Measurements from ENCODE around the gene RNF144A. TPM values are rescaled to one million over a fixed set of nuclear protein-coding genes. Genes with fewer than 3 reads are reported as not detected.

Gene RNF144A
- total and polyA plus RNA-seq, 2 of the 13 experiments (the other 11 are each of a cell fraction or from before 2014, with no cell fraction given), result 13.9 to 16.5 TPM

DNA sequence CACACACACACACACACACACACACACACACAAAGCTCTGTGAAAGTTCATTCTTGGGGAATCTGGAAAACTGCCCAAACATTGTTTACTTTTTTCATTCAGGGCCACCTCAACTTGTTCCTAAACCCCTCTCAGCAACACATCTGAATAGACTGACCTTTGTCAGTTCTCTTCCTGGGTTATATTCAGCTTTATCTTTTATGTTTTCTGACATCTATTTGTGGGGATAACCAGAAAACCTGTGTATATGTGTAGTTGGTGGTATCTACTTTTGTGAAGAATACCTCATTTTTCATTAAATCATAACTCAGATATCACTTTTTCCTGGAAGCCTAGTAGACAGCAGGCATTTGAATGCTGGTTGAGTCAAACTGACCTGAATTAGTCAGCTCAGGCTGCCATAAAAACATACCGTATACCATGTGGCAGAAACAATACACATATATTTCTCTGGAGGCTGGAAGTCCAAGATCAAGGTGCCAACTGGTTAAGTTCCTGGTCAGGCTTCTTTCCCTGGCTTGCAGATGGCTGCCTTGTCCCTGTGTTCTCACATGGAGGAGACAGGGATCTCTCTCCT lies 11.0 kb upstream of the RNF144A start:
- H3K4me2 ChIP-seq (ENCODE audit: low read depth, low read length), result no peak overlapping the region
- no peaks in the 10 kb centered on the region for H3K4me1 ChIP-seq (ENCODE audit: insufficient read depth, low read length)
- no peaks in the 10 kb centered on the region for H4K20me1 ChIP-seq (ENCODE audit: insufficient read depth, low read length)
- H2AFZ ChIP-seq (ENCODE audit: low read length), result no peak overlapping the region
- CTCF ChIA-PET (ENCODE audit: low intra/inter-chr PET ratio, low total read pairs), result no interaction called here
- intact Hi-C loops (cut with micrococcal nuclease; ENCODE audit: unreplicated experiment), result no loop called here
- TF ChIP-seq ZNF556 (CRISPR knock-in tag; IDR thresholded peaks at IDR 0.05; ENCODE audit: borderline replicate concordance) (no peak), SOX6 (IDR thresholded peaks at IDR 0.05) (no peak), SOX6 (CRISPR knock-in tag; IDR thresholded peaks at IDR 0.05) (no peak), ZNF225 (CRISPR knock-in tag; IDR thresholded peaks at IDR 0.05) (no peak), ZNF362 (CRISPR knock-in tag; IDR thresholded peaks at IDR 0.05; ENCODE audit: borderline replicate concordance) (no peak), KDM5A (IDR thresholded peaks at IDR 0.05; ENCODE audit: borderline replicate concordance, low read length) (no peak), BATF2 (CRISPR knock-in tag; IDR thresholded peaks at IDR 0.05) (no peak), POLR2AphosphoS2 (IDR thresholded peaks at IDR 0.05; ENCODE audit: low read depth, low read length) (no peak), RARA (CRISPR knock-in tag; IDR thresholded peaks at IDR 0.05) (no peak), ZNF121 (CRISPR knock-in tag; IDR thresholded peaks at IDR 0.05) (no peak), ZNF282 (IDR thresholded peaks at IDR 0.05; ENCODE audit: partially characterized antibody) (no peak), MEIS1 (CRISPR knock-in tag; IDR thresholded peaks at IDR 0.05; ENCODE audit: borderline replicate concordance) (no peak), SALL1 (CRISPR knock-in tag; IDR thresholded peaks at IDR 0.05) (no peak), ARNT (IDR thresholded peaks at IDR 0.05) (no peak), PTBP1 (IDR thresholded peaks at IDR 0.05; ENCODE audit: low read depth, low read length, poor library complexity, severe bottlenecking) (no peak), GLI4 (CRISPR knock-in tag; IDR thresholded peaks at IDR 0.05; ENCODE audit: borderline replicate concordance) (no peak), BCL6 (CRISPR knock-in tag; IDR thresholded peaks at IDR 0.05) (no peak), KLF6 (CRISPR knock-in tag; IDR thresholded peaks at IDR 0.05) (no peak), ETV6 (CRISPR knock-in tag; conservative IDR thresholded peaks at IDR 0.05) (no peak)
- TF ChIP-seq, protein P1, sequence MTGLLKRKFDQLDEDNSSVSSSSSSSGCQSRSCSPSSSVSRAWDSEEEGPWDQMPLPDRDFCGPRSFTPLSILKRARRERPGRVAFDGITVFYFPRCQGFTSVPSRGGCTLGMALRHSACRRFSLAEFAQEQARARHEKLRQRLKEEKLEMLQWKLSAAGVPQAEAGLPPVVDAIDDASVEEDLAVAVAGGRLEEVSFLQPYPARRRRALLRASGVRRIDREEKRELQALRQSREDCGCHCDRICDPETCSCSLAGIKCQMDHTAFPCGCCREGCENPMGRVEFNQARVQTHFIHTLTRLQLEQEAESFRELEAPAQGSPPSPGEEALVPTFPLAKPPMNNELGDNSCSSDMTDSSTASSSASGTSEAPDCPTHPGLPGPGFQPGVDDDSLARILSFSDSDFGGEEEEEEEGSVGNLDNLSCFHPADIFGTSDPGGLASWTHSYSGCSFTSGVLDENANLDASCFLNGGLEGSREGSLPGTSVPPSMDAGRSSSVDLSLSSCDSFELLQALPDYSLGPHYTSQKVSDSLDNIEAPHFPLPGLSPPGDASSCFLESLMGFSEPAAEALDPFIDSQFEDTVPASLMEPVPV (CRISPR knock-in tag; IDR thresholded peaks at IDR 0.05), result no peak
- BruUV-seq (replicated peaks), result no TSS peak
- in situ Hi-C loops (cut with HindIII; ENCODE audit: extremely low pct_ligation_motif_present, low pct_unique_long_range_greater_than_20kb), result no loop called here
- no peaks in the 10 kb centered on the region for H3K79me2 ChIP-seq (ENCODE audit: insufficient read depth, low read length)
- H3K27ac ChIP-seq (ENCODE audit: extremely low read length, insufficient read depth, low read length), result no peak overlapping the region
- H3K27me3 ChIP-seq (ENCODE audit: control insufficient read depth in 1 of 2, insufficient read depth in 2 of 2, low read length in 2 of 2), result peaks cover 0 to 42% of the 10 kb centered on the region in 2 experiments; a peak in 2 of 5 replicates
- H3K9ac ChIP-seq (ENCODE audit: insufficient read depth, low read depth, low read length), result no peak overlapping the region
- no peak for FAIRE-seq
- ATAC-seq, result no peak
- POLR2A ChIA-PET, result no interaction called here
- H3K9me3 ChIP-seq (ENCODE audit: low read length), result no peaks in the 10 kb centered on the region
- no peaks in the 10 kb centered on the region for H3K36me3 ChIP-seq (replicated peaks in 1 of 2; ENCODE audit: control insufficient read depth in 1 of 2, insufficient read depth in 2 of 2, low read length in 2 of 2)
- no peak for DNase-seq (ENCODE audit: low spot score)
- 52% methylated on average over 1 of the region's 1 CpG for WGBS (ENCODE audit: low lambda C conversion rate)
- H3K4me3 ChIP-seq (replicated peaks in 1 of 3; ENCODE audit: insufficient read depth in 1 of 3, low read depth in 2 of 3, low read length in 3 of 3), result no peak overlapping the region

All from HepG2 (cell line).